NK-92 (cell line): ENCODE measurements around the gene IFNL4.
"Not testable (repeated sequence)": the region's sequence is repeated elsewhere in the genome, so short reads cannot be mapped to it uniquely, and the experiment has no call there.

Experiments used
- DNase-seq: peaks from one replicate; lab custom pipeline; 2025; ENCODE audit not compliant: unreplicated experiment; lab: John Stamatoyannopoulos, UW

IFNL4 gene

DNA sequence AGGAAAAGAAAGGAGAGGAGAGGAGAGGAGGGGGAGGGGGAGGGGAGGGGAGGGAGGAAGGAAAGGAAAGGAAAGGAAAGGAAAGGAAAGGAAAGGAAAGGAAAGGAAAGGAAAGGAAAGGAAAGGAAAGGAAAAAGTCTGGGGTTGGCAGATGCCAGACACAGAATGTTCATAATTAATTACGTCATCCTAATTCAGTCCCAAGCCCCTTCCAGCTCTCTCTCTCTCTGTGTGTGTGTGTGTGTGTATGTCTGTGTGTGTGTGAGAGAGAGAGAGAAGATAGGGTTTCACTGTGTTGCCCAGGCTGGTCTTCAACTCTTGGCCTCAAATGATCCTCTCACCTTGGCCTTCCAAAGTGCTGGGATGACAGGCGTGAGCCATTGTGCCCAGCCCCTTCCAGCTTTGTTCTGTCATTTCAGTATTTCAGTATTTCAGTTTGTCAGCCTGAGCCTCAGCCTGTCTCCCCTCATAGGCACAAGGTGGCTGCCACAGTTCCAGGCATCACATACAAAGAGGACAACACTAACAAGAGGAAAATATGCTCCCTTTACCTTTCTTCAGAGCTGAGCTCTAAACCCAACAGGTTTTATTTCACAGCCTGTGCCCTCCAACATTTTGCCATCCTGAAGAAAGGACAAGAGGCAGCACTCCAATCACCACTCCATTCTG is 18.4 kb downstream of the IFNL4 start:
- DNase-seq = no peak

DNA sequence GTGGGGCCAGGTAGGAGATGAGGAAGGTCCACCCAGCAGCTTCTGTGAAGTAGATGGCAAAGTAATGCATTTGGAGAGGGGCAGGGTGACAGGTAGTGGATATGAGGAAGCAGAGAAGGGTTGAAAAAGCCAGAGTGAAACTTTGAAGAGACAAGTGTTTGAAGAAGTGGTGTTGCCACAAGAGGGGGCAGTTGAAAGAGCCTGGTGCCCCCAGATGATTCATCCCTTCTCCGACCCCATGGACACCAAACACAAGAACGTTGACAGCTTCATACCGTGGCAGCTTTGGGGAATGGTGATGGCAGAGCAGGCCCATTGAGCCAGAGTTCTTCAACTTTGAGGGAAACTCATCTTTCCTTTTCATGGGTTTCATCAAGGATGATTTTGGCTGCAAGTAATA is 23.7 kb downstream of the IFNL4 start:
- DNase-seq = no peak

- DNase-seq = no peak
Observed at GRCh38 chr19:39223703-39224279, 24.9 kb downstream of the IFNL4 start.

DNA sequence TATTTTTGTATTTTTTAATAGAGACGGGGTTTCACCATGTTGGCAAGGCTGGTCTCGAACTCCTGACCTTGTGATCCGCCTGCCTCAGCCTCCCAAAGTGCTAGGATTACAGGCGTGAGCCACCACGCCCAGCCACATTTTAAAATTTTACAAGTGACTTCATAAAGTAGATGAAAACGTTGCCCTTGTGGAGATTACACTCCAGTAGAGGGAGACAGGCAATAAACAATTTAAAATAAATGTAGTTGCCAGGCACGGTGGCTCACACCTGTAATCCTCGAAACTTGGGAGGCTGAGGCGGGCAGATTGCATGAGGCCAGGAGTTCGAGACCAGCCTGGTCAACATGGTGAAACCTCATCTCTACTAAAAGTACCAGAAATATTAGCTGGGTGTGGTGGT is 29.5 kb downstream of the IFNL4 start:
- DNase-seq = not testable (repeated sequence)

DNA sequence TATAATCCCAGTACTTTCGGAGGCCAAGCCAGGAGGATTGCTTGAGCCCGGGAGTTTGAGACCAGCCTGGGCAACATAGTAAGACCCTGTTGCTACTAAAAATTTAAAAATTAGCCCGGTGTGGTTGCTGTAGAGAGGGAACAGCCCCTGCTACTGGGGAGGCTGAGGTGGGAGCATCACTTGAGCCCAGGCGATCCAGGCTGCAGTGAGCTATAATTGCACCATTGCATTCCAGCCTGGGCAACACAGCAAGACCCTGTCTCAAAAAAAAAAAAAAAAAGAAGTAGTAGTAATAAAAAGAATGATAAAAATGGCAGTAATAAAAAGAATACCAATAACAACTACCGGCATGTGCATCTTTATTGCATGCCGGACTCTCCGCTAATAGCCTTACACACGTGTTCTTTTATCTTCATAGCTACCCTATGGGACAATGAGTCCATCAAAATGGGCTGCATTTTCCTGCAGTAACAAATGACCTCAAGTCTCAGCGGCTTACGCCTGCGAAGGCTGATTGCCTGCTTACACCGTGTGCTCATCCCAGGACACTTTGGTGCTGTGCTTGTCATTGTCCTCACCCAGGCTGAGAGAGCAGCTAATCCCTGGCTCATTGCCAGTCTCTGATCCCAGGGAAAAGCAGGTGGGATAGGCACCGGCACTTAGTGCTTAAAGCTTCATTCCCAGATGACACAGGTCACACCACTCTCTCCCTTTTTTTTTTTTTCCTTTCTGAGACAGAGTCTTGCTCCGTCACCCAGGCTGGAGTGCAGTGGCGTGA is 30.2 kb downstream of the IFNL4 start:
- no peak for DNase-seq

- no peak for DNase-seq
Observed at GRCh38 chr19:39217094-39217493, 31.6 kb downstream of the IFNL4 start.

GRCh38 chr19:39215323-39215722 is 33.3 kb downstream of the IFNL4 start:
- not testable (repeated sequence) for DNase-seq

DNA sequence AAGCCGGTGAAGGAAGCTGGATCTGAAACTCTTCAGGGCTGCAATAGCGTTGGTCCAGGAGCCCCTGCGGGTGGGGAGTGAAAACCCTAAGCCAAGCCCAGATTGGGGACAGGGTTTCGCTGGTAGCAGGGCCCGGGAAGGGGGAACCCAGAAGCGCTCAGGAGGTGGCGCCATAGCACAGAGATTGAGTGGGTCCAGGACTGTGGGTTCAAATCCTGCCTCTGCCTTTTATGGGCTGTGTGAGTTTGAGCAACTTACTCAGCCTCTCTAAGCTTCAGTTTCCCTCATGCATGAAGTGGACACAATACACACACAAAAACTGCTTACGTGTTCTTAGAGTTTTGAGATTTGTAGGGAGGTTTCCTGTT is 36.3 kb downstream of the IFNL4 start:
- DNase-seq = no peak

DNA sequence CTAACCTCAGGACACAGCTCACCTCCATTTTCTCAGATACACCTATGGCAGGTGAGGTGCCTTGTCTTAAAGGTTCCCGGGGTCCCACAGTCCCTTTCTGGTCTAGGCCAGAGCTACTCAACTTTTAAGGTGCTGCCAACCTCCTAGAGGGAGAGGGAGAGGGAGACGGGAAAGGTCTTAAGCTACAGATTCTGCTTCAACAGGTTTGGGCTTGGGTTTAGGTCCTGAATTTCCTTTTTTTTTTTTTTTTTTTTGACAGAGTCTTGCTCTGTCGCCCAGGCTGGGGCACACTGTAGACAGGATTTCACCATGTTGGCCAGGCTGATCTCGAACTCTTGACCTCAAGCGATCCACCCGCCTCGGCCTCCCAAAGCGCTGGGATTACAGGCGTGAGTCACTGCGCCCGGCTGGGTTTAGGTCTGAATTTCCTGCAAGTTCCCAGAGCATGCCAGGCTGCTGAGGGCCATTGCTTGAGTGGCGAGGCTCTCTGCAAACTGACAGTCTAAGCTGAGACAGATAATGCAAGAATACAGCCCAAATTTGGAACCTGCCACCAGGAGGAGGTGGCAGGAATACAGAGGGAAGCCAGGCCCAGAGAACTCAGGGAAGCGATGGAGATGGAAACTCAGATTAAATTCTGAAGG is 36.8 kb downstream of the IFNL4 start:
- no peak for DNase-seq

DNA sequence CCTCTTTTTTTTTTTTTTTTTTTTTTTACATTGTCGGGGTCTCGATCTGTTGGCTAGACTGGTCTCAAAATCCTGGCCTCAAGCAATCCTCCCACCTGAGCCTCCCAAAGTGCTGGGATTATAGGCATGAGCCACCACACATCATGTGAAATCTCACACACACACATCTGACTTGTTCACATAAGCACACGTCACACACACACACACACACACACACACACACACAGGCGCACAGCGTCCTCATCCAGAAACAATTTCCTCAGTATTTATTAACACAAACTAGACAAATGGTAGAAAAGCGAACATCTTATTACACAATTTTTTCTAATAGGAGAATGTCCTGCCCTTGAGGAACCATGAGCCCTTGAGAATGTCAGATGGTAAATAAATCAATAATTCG is 39.5 kb downstream of the IFNL4 start:
- DNase-seq = no peak

DNA sequence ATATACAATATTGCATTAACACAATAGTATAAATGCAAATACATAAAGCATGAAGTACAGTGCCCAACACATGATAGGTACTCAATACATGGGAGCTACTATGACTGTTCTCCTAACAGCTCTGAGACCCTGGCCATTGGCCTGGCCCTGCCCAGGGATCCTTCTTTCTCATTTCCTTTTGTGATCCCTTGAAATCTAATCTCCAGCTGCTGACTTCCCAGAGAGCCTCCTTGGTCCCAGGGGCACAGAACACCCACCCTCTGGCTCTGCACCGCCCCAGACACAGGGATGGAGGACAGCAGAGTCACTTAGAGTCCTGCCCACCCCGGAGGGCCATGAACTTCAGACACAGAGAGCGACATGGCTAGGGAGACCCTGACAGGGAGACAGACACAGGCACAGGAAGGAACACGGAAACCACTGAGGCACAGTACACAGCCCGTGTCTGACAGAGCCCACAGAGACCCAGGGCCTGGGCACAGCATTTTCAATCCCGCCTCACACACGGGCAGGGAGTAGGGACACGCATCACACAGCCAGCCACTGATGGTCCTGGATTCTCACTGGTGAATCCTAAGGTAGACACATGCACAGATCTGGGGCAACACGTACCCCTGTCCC is 40.4 kb downstream of the IFNL4 start:
- no peak for DNase-seq

DNA sequence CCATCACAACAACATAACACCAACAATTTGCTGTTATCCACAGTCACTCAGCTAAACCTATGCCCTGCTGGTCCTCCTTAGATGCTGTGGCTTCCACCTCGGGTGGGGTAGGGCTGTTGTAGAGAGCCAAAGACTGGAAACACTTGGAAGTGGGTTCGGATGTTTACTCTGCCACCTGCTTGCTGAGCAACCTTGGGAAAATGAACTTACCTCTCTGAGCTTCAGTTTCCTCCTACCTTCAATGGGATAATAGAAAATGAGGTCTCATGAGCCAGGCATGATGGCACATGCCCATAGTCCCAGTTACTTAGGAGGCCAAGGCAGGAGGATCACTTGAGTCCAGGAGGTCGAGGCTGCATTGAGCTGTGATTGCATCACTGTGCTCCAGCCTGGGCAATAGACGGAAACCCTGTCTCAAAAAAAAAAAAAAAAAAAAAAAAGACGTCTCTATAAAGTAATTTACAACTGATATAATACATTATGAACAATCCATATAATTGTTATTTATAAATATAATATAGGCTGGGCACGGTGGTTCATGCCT is 41.3 kb downstream of the IFNL4 start:
- no peak for DNase-seq

GRCh38 chr19:39206122-39206521 is 42.5 kb downstream of the IFNL4 start:
- no peak for DNase-seq

GRCh38 chr19:39205449-39205764 is 43.2 kb downstream of the IFNL4 start:
- no peak for DNase-seq

DNA sequence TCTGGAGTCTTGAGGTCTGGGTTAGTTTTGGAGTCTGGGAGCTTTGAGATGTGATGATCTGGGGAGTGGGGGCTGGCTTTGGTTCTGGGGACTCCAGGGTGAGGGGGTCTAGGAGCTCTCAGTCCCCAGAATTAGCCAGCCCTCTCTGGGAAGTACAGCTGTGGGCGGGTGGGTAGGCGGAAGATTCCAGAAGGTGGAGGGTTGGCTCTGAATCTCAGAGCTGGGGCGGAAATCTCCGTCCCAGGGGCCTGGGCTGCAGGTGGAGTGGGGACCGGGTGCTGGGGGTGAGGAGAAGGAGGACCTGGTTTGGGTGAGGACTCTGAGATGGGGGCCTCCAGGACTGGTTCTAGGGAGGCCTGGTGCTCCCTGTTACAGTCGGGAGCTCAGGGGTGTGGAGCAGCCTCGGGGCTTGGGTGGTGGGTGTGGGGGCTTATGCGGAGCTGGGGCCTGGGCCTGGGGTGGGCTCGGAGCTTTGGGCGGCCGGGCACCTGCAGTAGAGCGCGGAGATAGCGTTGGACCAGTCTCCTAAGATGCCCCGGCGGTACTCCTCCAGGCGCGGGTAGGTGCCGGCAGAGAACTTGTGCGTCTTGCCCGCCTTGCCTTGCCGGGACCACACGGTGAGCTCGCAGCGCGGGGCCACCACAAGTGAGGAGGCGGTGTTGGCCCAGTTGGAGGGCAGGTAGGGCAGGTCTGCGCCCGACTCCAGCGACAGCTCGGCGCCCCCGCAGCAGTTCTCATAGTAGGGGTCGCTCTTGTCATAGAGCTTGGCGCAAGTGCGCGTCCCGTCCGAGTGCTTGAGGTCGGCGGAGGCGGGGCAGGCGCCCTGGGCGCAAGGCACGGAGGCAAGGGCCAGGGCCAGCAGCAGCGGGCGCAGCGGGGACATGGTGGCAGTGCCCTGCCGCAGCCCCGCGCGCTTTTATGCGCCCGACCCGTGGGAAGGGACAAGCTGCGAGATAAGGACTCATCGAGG is 45.0 kb downstream of the IFNL4 start, which contains the start of gene SYCN:
Gene SYCN, minus strand, starts transcription at position 892 of the 970 bp plus-strand sequence. Its CDS starts 9 bp downstream, at position 883.
- no peak for DNase-seq

- DNase-seq = no peak
Observed at GRCh38 chr19:39202998-39203355, 45.7 kb downstream of the IFNL4 start.

- DNase-seq = no peak
Observed at GRCh38 chr19:39200803-39201115, 47.9 kb downstream of the IFNL4 start.

DNA sequence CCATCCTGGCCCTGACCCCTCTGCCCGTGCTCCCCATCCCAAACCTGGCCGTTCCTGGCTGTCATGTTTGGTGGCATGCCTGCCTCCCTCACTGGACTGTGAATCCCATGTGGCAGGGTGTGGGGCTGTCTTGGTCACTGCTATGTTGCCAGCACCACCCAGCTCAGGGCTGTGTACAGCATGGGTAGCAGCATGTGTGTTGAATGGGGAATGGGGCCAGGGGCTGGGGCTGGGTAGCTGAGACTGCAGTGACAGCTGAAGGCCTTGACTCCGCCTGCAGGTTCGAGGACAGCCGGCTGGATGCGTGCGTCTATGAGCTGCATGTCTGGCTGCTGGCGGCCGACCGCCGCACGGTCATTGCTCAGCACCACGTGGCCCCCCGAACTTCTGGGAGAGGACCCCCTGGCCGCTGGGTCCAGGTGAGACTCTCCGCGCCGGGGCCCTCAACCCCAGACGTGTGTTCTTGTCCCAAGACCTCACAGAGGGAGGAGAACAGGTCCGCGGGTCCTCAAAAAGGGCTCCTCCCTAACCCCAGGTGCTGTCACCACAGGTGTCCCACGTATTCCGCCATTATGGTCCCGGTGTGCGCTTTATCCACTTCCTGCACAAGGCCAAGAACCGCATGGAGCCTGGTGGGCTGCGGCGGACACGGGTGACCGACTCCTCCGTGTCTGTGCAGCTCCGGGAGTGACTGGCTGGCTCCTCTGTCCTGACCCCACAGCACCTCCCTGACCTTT is 48.4 kb downstream of the IFNL4 start:
- DNase-seq = no peak

DNA sequence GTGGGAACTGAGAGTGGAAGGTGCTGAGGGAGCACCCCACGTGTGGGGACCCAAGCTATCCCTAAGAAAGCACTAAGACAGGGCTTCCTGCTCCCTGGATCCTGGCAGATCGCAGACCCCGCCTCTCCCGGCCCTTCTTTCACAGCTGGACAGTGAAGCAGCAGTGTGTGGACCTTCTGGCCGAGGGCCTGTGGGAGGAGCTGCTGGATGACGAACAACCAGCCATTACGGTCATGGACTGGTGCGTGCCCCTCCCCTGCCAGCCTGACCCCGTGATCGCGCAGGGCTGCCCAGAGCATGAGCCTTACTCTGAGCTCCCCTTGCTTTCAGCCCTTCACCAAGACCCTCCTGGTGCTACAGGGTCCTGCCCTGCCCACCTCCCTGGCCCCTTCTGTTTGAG is 49.6 kb downstream of the IFNL4 start:
- DNase-seq = no peak

DNA sequence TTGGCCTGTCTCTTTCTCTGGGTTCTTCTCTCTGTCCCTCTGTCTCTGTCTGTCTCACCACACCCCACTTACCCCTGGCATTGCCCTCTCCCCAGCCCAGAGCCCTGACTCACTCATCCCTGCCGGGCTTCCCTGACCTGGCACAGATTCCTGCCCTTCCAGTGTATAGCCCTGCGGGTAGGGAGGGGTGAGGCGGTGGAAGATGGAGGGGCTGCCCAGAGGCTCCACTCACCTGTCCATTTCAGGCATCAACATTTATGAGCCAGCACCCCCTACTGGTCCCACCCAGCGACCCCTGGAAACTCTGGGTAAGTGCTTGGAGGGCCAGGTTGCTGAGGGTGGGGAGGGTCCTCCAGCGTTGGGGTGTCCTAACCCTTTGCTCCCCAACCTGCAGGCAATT is 50.8 kb downstream of the IFNL4 start:
- DNase-seq = no peak
